Central memory CD8-positive, alpha-beta T cell (primary cell): ENCODE data around the gene TNS1.

ENCODE experiments used
- ATAC-seq: fragments of 150-1000 bp; cut with Tn5 transposase; replicated peaks from 2 replicates; pipeline ENCODE4 v1.10.0; 2022; ENCODE audit warnings: mild to moderate bottlenecking, moderate FRiP score, moderate number of reproducible peaks; ENCODE audit not compliant: poor library complexity, severe bottlenecking; ENCODE audit errors: extremely low read depth
- DNase-seq, 2 donors: peaks; one replicate each; pipeline ENCODE4 v3.0.0; 2021; ENCODE audit warnings: low spot score in 2 of 2
- H3K27ac Mint-ChIP-seq: one replicate; pipeline ENCODE4 v1.8.0; 2022; ENCODE audit warnings: low read depth, mild to moderate bottlenecking, moderate library complexity, mixed read lengths
- H3K27me3 Mint-ChIP-seq: one replicate; pipeline ENCODE4 v1.8.0; 2022; ENCODE audit warnings: mixed read lengths
- H3K36me3 Mint-ChIP-seq: one replicate; pipeline ENCODE4 v1.8.0; 2022; ENCODE audit warnings: mild to moderate bottlenecking, moderate library complexity, mixed read lengths; ENCODE audit not compliant: insufficient read depth
- H3K4me1 Mint-ChIP-seq: one replicate; pipeline ENCODE4 v1.8.0; 2022; ENCODE audit warnings: mixed read lengths
- H3K4me3 Mint-ChIP-seq: one replicate; pipeline ENCODE4 v1.8.0; 2022; ENCODE audit warnings: mild to moderate bottlenecking, moderate library complexity, mixed read lengths
- H3K9me3 Mint-ChIP-seq: one replicate; pipeline ENCODE4 v1.8.0; 2022; ENCODE audit warnings: mixed read lengths

TNS1 gene

GRCh38 chr2:217941886-217942728 is 60.7 kb downstream of the TNS1 start:
- Mint-ChIP-seq H3K9me3 (no peaks in the 10 kb centered on the region), H3K4me3 (no peak overlapping the region), H3K27me3 (peaks cover 55% of the 10 kb centered on the region), H3K27ac (no peak overlapping the region), H3K36me3 (peaks cover 5% of the 10 kb centered on the region), H3K4me1 (peaks cover 8% of the 10 kb centered on the region)
- DNase-seq (no peak), ATAC-seq (no peak)

DNA sequence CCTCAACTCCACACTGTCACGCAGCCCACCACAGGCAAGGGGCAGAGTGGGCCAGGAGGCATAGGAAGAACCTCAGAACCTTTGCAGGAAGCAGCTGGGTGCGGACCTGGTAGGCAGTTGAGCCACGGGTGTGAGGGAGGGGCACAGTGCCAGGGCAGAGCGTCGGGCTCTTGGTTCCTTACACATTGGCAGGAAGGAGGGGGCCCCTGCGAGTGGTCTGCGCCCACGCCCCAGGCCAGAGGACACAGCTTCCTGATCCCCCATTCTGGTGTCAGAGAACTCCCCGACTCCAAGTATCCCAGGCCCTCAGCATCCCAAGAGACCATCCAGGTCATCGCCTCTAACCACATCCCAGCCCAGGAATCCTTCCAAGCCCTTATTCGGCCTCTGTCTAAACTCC is 61.5 kb downstream of the TNS1 start:
- H3K36me3 Mint-ChIP-seq: peaks cover 3% of the 10 kb centered on the region
- peaks cover 8% of the 10 kb centered on the region for H3K4me1 Mint-ChIP-seq
- DNase-seq (no peak), ATAC-seq (no peak)
- peaks cover 48% of the 10 kb centered on the region for H3K27me3 Mint-ChIP-seq
- H3K9me3 Mint-ChIP-seq: no peaks in the 10 kb centered on the region
- H3K27ac Mint-ChIP-seq: no peak overlapping the region
- no peak overlapping the region for H3K4me3 Mint-ChIP-seq

GRCh38 chr2:217940261-217941220 is 62.3 kb downstream of the TNS1 start:
- DNase-seq: no peak
- no peak overlapping the region for H3K4me3 Mint-ChIP-seq
- peaks cover 48% of the 10 kb centered on the region for H3K27me3 Mint-ChIP-seq
- peaks cover 3% of the 10 kb centered on the region for H3K36me3 Mint-ChIP-seq
- no peaks in the 10 kb centered on the region for H3K9me3 Mint-ChIP-seq
- peaks cover 8% of the 10 kb centered on the region for H3K4me1 Mint-ChIP-seq
- ATAC-seq: no peak
- no peak overlapping the region for H3K27ac Mint-ChIP-seq

DNA sequence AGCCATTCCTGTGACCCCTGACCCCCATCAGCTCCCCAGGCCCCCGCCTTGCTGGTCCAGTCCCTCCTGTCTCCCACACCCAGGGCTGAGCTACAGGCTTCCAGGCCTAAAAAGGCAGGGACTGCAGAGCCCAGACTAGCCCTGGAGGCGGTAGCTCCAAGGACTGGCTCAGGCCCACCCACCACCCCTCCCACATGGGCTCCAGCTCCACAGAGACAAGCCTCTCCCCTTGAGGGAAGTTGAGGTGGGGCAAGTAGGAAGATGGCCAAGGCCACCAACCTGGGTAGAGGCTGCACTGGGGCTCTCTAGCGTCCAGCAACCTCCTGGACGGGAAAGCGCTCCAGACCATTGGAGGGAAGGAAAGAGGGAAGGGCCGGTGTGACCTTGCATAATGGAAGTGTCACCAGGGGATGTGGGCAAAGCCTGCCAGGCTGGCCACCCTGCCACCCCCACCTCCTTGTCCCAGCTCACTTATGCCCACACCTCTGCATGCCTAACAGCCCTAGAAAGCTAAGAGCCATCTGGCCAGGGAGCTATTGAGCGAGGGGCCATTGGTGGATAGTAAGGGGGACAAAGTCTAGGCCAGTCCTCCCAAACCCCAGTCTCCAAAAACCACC is 63.1 kb downstream of the TNS1 start:
- peaks cover 45% of the 10 kb centered on the region for H3K27me3 Mint-ChIP-seq
- no peak overlapping the region for H3K4me3 Mint-ChIP-seq
- H3K36me3 Mint-ChIP-seq: peaks cover 3% of the 10 kb centered on the region
- peaks cover 8% of the 10 kb centered on the region for H3K4me1 Mint-ChIP-seq
- ATAC-seq (no peak), DNase-seq (no peak)
- H3K9me3 Mint-ChIP-seq: no peaks in the 10 kb centered on the region
- no peak overlapping the region for H3K27ac Mint-ChIP-seq

DNA sequence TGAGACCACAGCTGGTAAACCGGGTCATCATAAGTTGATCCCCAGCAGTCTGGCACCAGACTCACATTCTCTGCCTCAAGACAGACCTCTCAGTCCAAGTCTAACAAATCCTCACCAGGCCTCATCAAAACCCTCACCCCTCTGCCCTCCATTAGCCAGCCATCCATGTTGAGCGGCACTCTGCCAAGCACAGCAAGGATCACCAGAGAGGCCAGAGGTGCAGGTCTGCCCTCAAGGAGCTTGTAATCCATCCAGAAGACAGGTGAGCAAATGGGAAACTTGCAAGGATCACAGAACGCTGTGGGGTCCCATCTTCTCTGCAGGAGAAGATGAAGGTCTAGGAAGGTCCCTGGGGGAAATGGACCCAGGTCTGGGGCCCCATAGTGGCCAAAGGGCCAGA is 63.6 kb downstream of the TNS1 start:
- Mint-ChIP-seq H3K36me3 (peaks cover 3% of the 10 kb centered on the region), H3K4me1 (peaks cover 8% of the 10 kb centered on the region), H3K4me3 (no peak overlapping the region), H3K27me3 (peaks cover 42% of the 10 kb centered on the region), H3K27ac (no peak overlapping the region), H3K9me3 (no peaks in the 10 kb centered on the region)
- ATAC-seq (no peak), DNase-seq (no peak)

DNA sequence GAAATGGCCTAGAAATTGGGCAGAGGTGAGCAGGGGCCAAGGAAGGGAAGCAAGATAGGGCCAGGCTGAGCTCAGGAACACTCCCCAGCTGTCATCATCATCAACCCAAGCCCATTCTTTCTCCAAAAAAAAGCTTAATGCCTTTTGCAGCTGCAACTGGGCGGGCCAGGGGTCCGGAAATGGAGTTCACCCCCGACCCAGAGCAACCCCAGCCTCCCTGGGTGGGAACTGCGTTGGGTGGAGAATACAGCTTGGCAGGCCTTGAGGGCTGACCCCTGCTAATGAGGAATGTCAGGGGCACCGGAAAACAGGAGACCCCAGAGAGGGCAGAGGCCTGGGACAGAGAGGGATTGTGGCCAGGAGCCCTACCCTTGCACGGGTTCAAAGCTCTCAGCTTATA is 64.8 kb downstream of the TNS1 start:
- Mint-ChIP-seq H3K27ac (no peak overlapping the region), H3K4me3 (no peak overlapping the region), H3K9me3 (no peaks in the 10 kb centered on the region), H3K4me1 (peaks cover 8% of the 10 kb centered on the region), H3K27me3 (peaks cover 53% of the 10 kb centered on the region), H3K36me3 (peaks cover 1% of the 10 kb centered on the region)
- no peak for ATAC-seq
- no peak for DNase-seq

DNA sequence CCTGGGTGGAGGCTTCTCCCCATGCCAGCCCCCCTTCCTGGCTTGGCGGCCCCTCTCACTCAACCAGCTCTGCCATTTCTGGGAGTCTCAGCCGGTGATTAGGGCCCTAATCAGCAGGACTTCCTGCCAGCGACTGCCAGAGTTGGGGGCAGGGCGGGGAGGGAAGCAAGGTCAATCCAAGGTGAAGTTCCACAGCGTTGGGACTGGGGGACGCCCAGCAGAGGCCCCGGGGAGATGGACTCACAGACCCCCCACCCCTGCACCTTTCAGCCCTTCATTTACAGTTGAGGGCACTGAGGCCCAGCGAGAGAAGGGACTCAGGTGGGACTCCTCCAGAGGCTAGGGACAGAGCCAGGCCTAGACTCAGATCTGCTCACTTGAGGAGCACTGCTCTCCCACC is 65.3 kb downstream of the TNS1 start:
- Mint-ChIP-seq H3K27me3 (peaks cover 57% of the 10 kb centered on the region), H3K4me1 (peaks cover 8% of the 10 kb centered on the region), H3K4me3 (no peak overlapping the region), H3K36me3 (no peaks in the 10 kb centered on the region), H3K9me3 (no peaks in the 10 kb centered on the region), H3K27ac (no peak overlapping the region)
- no peak for ATAC-seq
- DNase-seq: no peak

- Mint-ChIP-seq H3K4me3 (no peak overlapping the region), H3K27me3 (peaks cover 52% of the 10 kb centered on the region), H3K27ac (no peak overlapping the region), H3K4me1 (peaks cover 5% of the 10 kb centered on the region), H3K36me3 (no peaks in the 10 kb centered on the region), H3K9me3 (no peaks in the 10 kb centered on the region)
- ATAC-seq (no peak), DNase-seq (no peak)
Measured at GRCh38 chr2:217936952-217937351, 65.8 kb downstream of the TNS1 start.

DNA sequence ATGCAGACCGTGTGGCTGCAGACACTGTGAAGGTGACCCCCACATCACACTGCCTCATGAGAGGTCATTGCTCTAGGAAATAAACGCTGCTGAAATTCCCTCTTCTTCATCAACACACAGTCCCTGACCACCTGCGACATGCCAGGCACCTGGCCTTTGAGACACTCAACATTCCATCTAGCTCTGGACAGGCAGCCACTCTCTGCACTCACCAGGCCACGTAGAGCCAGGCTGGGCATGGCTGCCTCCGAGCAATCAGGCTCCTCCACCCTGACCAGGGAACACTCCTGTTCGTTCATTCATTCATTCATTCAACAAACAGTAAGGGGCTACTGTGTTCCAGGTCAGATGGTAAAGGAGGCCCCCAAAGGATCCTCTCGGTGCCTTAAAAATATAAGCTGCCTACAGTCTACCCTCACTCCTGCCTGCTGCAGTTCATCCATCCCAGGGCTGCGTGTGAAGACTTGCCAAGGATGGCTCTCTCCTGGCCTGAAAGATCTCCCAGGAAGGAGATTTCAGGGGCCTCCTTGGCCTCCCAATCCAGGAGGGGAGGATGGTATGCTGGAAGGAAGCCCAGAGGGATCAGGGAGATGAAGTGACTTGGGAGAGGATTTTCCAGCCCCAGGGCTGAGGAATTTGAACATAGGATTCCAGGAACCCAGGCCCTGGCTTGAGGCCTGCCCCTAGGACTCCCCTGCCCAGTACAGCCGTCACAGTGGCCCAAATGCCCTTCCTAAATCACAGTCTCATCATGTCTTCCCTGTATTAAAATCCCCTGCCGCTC is 66.7 kb downstream of the TNS1 start:
- DNase-seq: no peak
- Mint-ChIP-seq H3K4me1 (no peaks in the 10 kb centered on the region), H3K4me3 (no peak overlapping the region), H3K9me3 (no peaks in the 10 kb centered on the region), H3K36me3 (no peaks in the 10 kb centered on the region), H3K27ac (no peak overlapping the region), H3K27me3 (peaks cover 43% of the 10 kb centered on the region)
- no peak for ATAC-seq

- Mint-ChIP-seq H3K4me1 (no peaks in the 10 kb centered on the region), H3K36me3 (no peaks in the 10 kb centered on the region), H3K9me3 (no peaks in the 10 kb centered on the region), H3K4me3 (no peak overlapping the region), H3K27me3 (peaks cover 43% of the 10 kb centered on the region), H3K27ac (no peak overlapping the region)
- ATAC-seq (no peak), DNase-seq (no peak)
Measured at GRCh38 chr2:217935235-217935879, 67.4 kb downstream of the TNS1 start.

DNA sequence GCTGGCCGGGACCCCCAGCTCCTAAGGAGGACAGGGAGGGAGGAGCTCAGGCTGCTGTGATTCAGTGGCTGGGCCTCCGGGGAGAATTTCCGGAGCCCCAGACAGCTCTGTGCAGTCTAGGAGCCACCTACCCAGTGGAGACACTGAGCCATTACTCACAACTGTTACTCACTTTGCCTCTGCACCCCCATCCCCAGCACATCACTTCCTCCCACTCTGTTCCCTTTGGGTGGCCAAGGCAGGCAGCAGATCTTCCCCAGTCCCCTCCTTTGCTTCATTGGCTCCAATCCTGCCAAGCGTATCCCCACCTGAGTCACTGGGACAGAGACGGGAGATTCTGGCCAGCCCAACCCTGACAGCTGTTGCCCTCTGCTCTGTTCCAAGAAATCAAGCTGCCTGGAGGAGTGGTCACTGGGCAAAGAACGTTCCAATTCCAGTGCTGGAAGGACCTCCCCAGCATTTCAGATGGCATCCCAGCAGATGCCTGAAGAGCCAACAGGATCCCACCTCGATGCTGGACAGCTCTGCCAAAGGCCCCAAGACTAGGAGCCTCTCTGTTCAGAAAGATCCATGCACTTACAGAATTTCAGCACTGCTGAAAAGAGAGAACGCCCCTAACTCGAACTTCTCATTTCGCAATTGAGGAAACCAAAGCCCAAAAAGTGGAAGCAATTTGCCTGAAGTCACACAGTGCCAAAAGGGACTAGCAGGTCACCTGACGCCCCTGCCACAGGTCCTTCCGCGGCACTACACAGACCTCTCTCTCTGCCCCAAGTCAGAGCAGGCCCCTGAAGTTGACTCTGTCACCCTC is 68.3 kb downstream of the TNS1 start:
- Mint-ChIP-seq H3K4me3 (no peak overlapping the region), H3K27me3 (peaks cover 46% of the 10 kb centered on the region), H3K9me3 (no peaks in the 10 kb centered on the region), H3K27ac (no peak overlapping the region), H3K36me3 (no peaks in the 10 kb centered on the region), H3K4me1 (no peaks in the 10 kb centered on the region)
- DNase-seq (no peak), ATAC-seq (no peak)
